ENCODE measurements around the gene FXYD3. TPM values are rescaled to one million over a fixed set of nuclear protein-coding genes. Genes with fewer than 3 reads are reported as not detected.

FXYD3 gene
- total and polyA plus RNA-seq, 4 donors = 0.32 to 0.45 TPM; not detected in 2

DNA sequence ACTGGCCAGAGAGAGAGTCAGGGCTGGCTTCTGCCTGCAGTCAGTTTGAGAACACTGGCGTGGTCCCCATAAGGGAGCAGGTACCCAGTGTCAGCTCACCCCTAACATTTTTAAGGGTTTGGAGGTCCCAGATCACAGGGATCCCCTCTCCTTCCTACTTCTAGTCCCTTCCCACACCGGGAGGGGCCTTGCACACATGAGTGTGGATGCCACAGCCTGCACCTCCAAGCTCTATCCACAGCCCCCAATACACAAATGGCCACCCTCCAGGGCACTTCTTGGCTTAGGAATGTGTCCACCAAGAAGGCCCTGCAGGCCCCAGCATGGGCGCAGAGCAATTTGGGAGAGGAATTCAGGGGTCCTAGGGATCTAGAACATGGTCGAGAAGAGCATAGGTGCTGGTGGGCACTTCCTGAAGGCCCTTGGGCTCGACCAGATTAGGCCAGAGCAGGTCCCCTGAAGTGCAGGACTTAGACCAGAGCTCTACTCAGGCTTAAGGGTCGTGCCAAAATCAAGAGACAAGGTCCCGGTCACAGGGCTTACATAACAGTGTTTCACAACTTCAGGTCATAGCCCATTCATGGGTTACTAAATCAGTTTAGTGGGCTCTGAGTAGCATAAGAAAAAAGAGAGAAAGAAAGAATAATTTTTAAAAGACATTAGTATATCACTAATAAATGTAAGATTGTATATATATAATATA, 54.9 kb downstream of the FXYD3 start:
- Histone ChIP-seq H3K27me3 (ENCODE audit: control insufficient read depth in 4 of 4, insufficient read depth in 4 of 4, low read length in 3 of 4) (no peaks in the 10 kb centered on the region), H3K27ac (ENCODE audit: low read depth in 1 of 2, low read length in 2 of 2) (peak overlapping the region; percentile 78 to 89), H3K9me3 (ENCODE audit: control insufficient read depth in 4 of 4, low read length in 3 of 4) (peaks cover 0 to 4% (median under 1%) of the 10 kb centered on the region in 4 donors), H3K9ac (ENCODE audit: low read depth in 1 of 2, low read length in 2 of 2) (no peak overlapping the region), H3K4me3 (ENCODE audit: low read depth in 1 of 3, low read length in 3 of 3) (no peak overlapping the region), H3K4me1 (ENCODE audit: control insufficient read depth in 4 of 4, insufficient read depth in 4 of 4, low read length in 3 of 4) (peaks cover 8 to 23% (median 16%) of the 10 kb centered on the region in 4 donors), H3K36me3 (ENCODE audit: control insufficient read depth in 4 of 4, insufficient read depth in 3 of 4, low read depth in 1 of 4, low read length in 3 of 4) (peaks cover 0 to 5% (median 3%) of the 10 kb centered on the region in 4 donors)
- TF ChIP-seq NR2F2 (IDR thresholded peaks at IDR 0.05) = no peak
- no peak for TF ChIP-seq EGR1 (IDR thresholded peaks at IDR 0.05; ENCODE audit: low read depth in 2 of 2)
- TF ChIP-seq, protein P1, sequence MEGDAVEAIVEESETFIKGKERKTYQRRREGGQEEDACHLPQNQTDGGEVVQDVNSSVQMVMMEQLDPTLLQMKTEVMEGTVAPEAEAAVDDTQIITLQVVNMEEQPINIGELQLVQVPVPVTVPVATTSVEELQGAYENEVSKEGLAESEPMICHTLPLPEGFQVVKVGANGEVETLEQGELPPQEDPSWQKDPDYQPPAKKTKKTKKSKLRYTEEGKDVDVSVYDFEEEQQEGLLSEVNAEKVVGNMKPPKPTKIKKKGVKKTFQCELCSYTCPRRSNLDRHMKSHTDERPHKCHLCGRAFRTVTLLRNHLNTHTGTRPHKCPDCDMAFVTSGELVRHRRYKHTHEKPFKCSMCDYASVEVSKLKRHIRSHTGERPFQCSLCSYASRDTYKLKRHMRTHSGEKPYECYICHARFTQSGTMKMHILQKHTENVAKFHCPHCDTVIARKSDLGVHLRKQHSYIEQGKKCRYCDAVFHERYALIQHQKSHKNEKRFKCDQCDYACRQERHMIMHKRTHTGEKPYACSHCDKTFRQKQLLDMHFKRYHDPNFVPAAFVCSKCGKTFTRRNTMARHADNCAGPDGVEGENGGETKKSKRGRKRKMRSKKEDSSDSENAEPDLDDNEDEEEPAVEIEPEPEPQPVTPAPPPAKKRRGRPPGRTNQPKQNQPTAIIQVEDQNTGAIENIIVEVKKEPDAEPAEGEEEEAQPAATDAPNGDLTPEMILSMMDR (IDR thresholded peaks at IDR 0.05; ENCODE audit: low read depth, low read length, missing input control) = no peak
- no peak for TF ChIP-seq FOXA2 (IDR thresholded peaks at IDR 0.05)
- TF ChIP-seq SP1 (IDR thresholded peaks at IDR 0.05) = peak; percentile 52
- peak; percentile 34 for TF ChIP-seq HNF4G (IDR thresholded peaks at IDR 0.05)
- peak; percentile 34 for TF ChIP-seq YY1 (IDR thresholded peaks at IDR 0.05)
- TF ChIP-seq HNF4A (conservative IDR thresholded peaks at IDR 0.05) = peak; percentile 87 to 88
- TF ChIP-seq, protein P2, sequence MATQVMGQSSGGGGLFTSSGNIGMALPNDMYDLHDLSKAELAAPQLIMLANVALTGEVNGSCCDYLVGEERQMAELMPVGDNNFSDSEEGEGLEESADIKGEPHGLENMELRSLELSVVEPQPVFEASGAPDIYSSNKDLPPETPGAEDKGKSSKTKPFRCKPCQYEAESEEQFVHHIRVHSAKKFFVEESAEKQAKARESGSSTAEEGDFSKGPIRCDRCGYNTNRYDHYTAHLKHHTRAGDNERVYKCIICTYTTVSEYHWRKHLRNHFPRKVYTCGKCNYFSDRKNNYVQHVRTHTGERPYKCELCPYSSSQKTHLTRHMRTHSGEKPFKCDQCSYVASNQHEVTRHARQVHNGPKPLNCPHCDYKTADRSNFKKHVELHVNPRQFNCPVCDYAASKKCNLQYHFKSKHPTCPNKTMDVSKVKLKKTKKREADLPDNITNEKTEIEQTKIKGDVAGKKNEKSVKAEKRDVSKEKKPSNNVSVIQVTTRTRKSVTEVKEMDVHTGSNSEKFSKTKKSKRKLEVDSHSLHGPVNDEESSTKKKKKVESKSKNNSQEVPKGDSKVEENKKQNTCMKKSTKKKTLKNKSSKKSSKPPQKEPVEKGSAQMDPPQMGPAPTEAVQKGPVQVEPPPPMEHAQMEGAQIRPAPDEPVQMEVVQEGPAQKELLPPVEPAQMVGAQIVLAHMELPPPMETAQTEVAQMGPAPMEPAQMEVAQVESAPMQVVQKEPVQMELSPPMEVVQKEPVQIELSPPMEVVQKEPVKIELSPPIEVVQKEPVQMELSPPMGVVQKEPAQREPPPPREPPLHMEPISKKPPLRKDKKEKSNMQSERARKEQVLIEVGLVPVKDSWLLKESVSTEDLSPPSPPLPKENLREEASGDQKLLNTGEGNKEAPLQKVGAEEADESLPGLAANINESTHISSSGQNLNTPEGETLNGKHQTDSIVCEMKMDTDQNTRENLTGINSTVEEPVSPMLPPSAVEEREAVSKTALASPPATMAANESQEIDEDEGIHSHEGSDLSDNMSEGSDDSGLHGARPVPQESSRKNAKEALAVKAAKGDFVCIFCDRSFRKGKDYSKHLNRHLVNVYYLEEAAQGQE (IDR thresholded peaks at IDR 0.05) = no peak
- TF ChIP-seq, protein P3, sequence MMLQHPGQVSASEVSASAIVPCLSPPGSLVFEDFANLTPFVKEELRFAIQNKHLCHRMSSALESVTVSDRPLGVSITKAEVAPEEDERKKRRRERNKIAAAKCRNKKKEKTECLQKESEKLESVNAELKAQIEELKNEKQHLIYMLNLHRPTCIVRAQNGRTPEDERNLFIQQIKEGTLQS (IDR thresholded peaks at IDR 0.05) = no peak
- peak in 1 of 2 donors; percentile 60 for TF ChIP-seq GABPA (IDR thresholded peaks at IDR 0.05 in 1 of 2, conservative IDR thresholded peaks at IDR 0.05 in 1 of 2)
- peak; percentile 32 to 42 for TF ChIP-seq RAD21 (IDR thresholded peaks at IDR 0.05)
- peak in 1 of 2 donors; percentile 66 for TF ChIP-seq JUND (IDR thresholded peaks at IDR 0.05)
- TF ChIP-seq, protein P4, sequence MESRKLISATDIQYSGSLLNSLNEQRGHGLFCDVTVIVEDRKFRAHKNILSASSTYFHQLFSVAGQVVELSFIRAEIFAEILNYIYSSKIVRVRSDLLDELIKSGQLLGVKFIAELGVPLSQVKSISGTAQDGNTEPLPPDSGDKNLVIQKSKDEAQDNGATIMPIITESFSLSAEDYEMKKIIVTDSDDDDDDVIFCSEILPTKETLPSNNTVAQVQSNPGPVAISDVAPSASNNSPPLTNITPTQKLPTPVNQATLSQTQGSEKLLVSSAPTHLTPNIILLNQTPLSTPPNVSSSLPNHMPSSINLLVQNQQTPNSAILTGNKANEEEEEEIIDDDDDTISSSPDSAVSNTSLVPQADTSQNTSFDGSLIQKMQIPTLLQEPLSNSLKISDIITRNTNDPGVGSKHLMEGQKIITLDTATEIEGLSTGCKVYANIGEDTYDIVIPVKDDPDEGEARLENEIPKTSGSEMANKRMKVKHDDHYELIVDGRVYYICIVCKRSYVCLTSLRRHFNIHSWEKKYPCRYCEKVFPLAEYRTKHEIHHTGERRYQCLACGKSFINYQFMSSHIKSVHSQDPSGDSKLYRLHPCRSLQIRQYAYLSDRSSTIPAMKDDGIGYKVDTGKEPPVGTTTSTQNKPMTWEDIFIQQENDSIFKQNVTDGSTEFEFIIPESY (IDR thresholded peaks at IDR 0.05) = no peak
- TF ChIP-seq, protein P5, sequence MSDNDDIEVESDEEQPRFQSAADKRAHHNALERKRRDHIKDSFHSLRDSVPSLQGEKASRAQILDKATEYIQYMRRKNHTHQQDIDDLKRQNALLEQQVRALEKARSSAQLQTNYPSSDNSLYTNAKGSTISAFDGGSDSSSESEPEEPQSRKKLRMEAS (IDR thresholded peaks at IDR 0.05) = no peak
- TF ChIP-seq RXRA (IDR thresholded peaks at IDR 0.05) = peak; percentile 74 to 87
- TF ChIP-seq TAF1 (conservative IDR thresholded peaks at IDR 0.05) = no peak
- no peak for TF ChIP-seq FOXA1 (IDR thresholded peaks at IDR 0.05)
- 48% methylated on average over 7 of the region's 7 CpGs for WGBS
- no peak for DNase-seq (ENCODE audit: low spot score)

All from liver (tissue), 9 donors.